GM19455 (cell line): Measurements from ENCODE around the gene CCDC57.

ENCODE experiments used
- ATAC-seq: cut with Tn5 transposase; IDR thresholded peaks from one replicate; pipeline ENCODE4 v1.9.1; 2021; ENCODE audit not compliant: unreplicated experiment

Gene CCDC57

GRCh38 chr17:82084373-82085030 is 128.1 kb downstream of the CCDC57 start:
- ATAC-seq: no peak

GRCh38 chr17:82083533-82084359 is 128.9 kb downstream of the CCDC57 start:
- ATAC-seq: no peak

GRCh38 chr17:82083009-82083408 is 129.6 kb downstream of the CCDC57 start:
- ATAC-seq: no peak

GRCh38 chr17:82082456-82082855 is 130.2 kb downstream of the CCDC57 start:
- ATAC-seq: no peak

GRCh38 chr17:82081966-82082365 is 130.7 kb downstream of the CCDC57 start:
- ATAC-seq: no peak

GRCh38 chr17:82081546-82081945 is 131.1 kb downstream of the CCDC57 start:
- no peak for ATAC-seq

- ATAC-seq: no peak
Observed at GRCh38 chr17:82080789-82081464, 131.7 kb downstream of the CCDC57 start.

- no peak for ATAC-seq
Observed at GRCh38 chr17:82080048-82080788, 132.4 kb downstream of the CCDC57 start.

GRCh38 chr17:82079001-82079677 is 133.5 kb downstream of the CCDC57 start:
- no peak for ATAC-seq

- ATAC-seq: no peak
Observed at GRCh38 chr17:82078433-82078832, 134.2 kb downstream of the CCDC57 start.

- no peak for ATAC-seq
Observed at GRCh38 chr17:82077617-82078358, 134.9 kb downstream of the CCDC57 start.

GRCh38 chr17:82076785-82077591 is 135.7 kb downstream of the CCDC57 start:
- ATAC-seq: no peak

- no peak for ATAC-seq
Observed at GRCh38 chr17:82076018-82076784, 136.4 kb downstream of the CCDC57 start.

- ATAC-seq: no peak
Observed at GRCh38 chr17:82073446-82073845, 139.2 kb downstream of the CCDC57 start.

GRCh38 chr17:82072827-82073226 is 139.8 kb downstream of the CCDC57 start:
- no peak for ATAC-seq

GRCh38 chr17:82070611-82071010 is 142.0 kb downstream of the CCDC57 start:
- no peak for ATAC-seq

- no peak for ATAC-seq
Observed at GRCh38 chr17:82065638-82066303, 146.9 kb downstream of the CCDC57 start, which contains the start of gene DUS1L. Gene DUS1L (minus strand): TSS chr17:82065804. CDS start chr17:82065059, 745 bp downstream.

- ATAC-seq: no peak
Observed at GRCh38 chr17:82065193-82065637, 147.4 kb downstream of the CCDC57 start.
